CD14-positive monocyte (primary cell): ENCODE measurements around the gene ST6GALNAC2. TPM values are rescaled to one million over a fixed set of nuclear protein-coding genes. Genes with fewer than 3 reads are reported as not detected.

ENCODE experiments used
- DNase-seq, 3 donors: peaks; one replicate each; pipeline ENCODE4 v3.0.0-alpha.2; 2011 to 2022
- H2AFZ ChIP-seq: 2 replicates; pipeline ENCODE4 v1.6.0; 2012; ENCODE audit warnings: mild to moderate bottlenecking, low read depth, low read length, inconsistent platforms; ENCODE audit not compliant: insufficient read depth, poor library complexity, severe bottlenecking
- H3K27ac ChIP-seq, 2 donors: 1 replicate in 1 of 2; 2 replicates in 1 of 2; pipeline ENCODE4 v1.5.1; 2012 to 2013; ENCODE audit warnings: low read length in 2 of 2, control low read depth in 1 of 2, inconsistent platforms in 1 of 2, low read depth in 1 of 2, mild to moderate bottlenecking in 1 of 2
- H3K27me3 ChIP-seq, 2 donors: one replicate each; pipeline versions ENCODE4 v1.6.0 to v1.6.1; 2011 to 2013; ENCODE audit warnings: low read length in 2 of 2; ENCODE audit not compliant: control insufficient read depth in 2 of 2, insufficient read depth in 2 of 2
- H3K36me3 ChIP-seq, 2 donors: replicated peaks in 1 of 2; 1 replicate in 1 of 2; 2 replicates in 1 of 2; pipeline versions ENCODE4 v1.5.1 to v1.6.1; 2012 to 2013; ENCODE audit warnings: low read length in 2 of 2, control low read depth in 1 of 2, inconsistent platforms in 1 of 2, mild to moderate bottlenecking in 1 of 2; ENCODE audit not compliant: insufficient read depth in 2 of 2, control insufficient read depth in 1 of 2
- H3K4me1 ChIP-seq, 2 donors: 1 replicate in 1 of 2; 2 replicates in 1 of 2; pipeline versions ENCODE4 v1.5.1 to v1.6.1; 2012 to 2013; ENCODE audit warnings: low read length in 2 of 2, control low read depth in 1 of 2, inconsistent platforms in 1 of 2, mild to moderate bottlenecking in 1 of 2, moderate library complexity in 1 of 2; ENCODE audit not compliant: insufficient read depth in 2 of 2, control insufficient read depth in 1 of 2
- H3K4me2 ChIP-seq: replicated peaks from 2 replicates; pipeline ENCODE3; 2012; ENCODE audit warnings: low read length, moderate library complexity, mild to moderate bottlenecking; ENCODE audit not compliant: poor library complexity, severe bottlenecking; ENCODE audit errors: extremely low read depth
- H3K4me3 ChIP-seq, 3 experiments: fragments of 200-600 bp in 1 of 3; sonication (generic) in 1 of 3; replicated peaks in 1 of 3; 1 replicate in 2 of 3; 2 replicates in 1 of 3; pipeline ENCODE4 v1.5.1; 2011 to 2013; ENCODE audit warnings: low read length in 3 of 3, mild to moderate bottlenecking in 3 of 3, control low read depth in 2 of 3, low read depth in 2 of 3, inconsistent platforms in 1 of 3, moderate library complexity in 1 of 3
- H3K79me2 ChIP-seq: 2 replicates; pipeline ENCODE4 v1.6.0; 2012; ENCODE audit warnings: mild to moderate bottlenecking, control low read depth, inconsistent platforms, low read length, moderate library complexity; ENCODE audit not compliant: insufficient read depth
- H3K9ac ChIP-seq: 2 replicates; pipeline ENCODE4 v1.6.0; 2017; ENCODE audit warnings: low read length, mild to moderate bottlenecking; ENCODE audit not compliant: insufficient read depth, poor library complexity, severe bottlenecking
- H3K9me3 ChIP-seq, 2 donors: replicated peaks in 1 of 2; 1 replicate in 1 of 2; 2 replicates in 1 of 2; pipeline versions ENCODE4 v1.5.1 to v1.6.1; 2012 to 2013; ENCODE audit warnings: low read length in 2 of 2, control low read depth in 1 of 2; ENCODE audit not compliant: control insufficient read depth in 1 of 2, insufficient read depth in 1 of 2
- H4K20me1 ChIP-seq: 2 replicates; pipeline ENCODE4 v1.6.0; 2012; ENCODE audit warnings: mild to moderate bottlenecking, low read length, control low read depth, moderate library complexity; ENCODE audit not compliant: insufficient read depth
- H3K27ac Mint-ChIP-seq, 7 donors: one replicate each; pipeline ENCODE4 v1.8.0; 2020; ENCODE audit warnings: mild to moderate bottlenecking in 7 of 7, mixed read lengths in 7 of 7, moderate library complexity in 6 of 7, inconsistent platforms in 2 of 7
- H3K27me3 Mint-ChIP-seq, 3 donors: one replicate each; pipeline ENCODE4 v1.8.0; 2021 to 2022; ENCODE audit warnings: low read depth in 3 of 3, mild to moderate bottlenecking in 3 of 3, mixed read lengths in 3 of 3, moderate library complexity in 3 of 3, inconsistent platforms in 1 of 3
- H3K36me3 Mint-ChIP-seq, 2 donors: one replicate each; pipeline ENCODE4 v1.8.0; 2020; ENCODE audit warnings: mixed read lengths in 2 of 2, inconsistent platforms in 1 of 2, mild to moderate bottlenecking in 1 of 2
- H3K4me1 Mint-ChIP-seq: one replicate; pipeline ENCODE4 v1.8.0; 2020; ENCODE audit warnings: mild to moderate bottlenecking, mixed read lengths
- H3K4me3 Mint-ChIP-seq, 2 donors: one replicate each; pipeline ENCODE4 v1.8.0; 2020; ENCODE audit warnings: mild to moderate bottlenecking in 2 of 2, mixed read lengths in 2 of 2, moderate library complexity in 1 of 2
- H3K9me3 Mint-ChIP-seq, 7 donors: one replicate each; pipeline ENCODE4 v1.8.0; 2020 to 2022; ENCODE audit warnings: mixed read lengths in 7 of 7, mild to moderate bottlenecking in 6 of 7, moderate library complexity in 6 of 7, inconsistent platforms in 2 of 7
- WGBS: methylation state at CpG from one replicate; pipeline ENCODE4 v1.1.5; 2013; ENCODE audit warnings: missing lambda C conversion rate; ENCODE audit not compliant: insufficient coverage; 5-methylcytosine and 5-hydroxymethylcytosine counted together
- intact Hi-C, 2 donors: fragments of 100-400 bp; cut with micrococcal nuclease; formaldehyde crosslinking; loops; one replicate each; pipeline versions ENCODE4 v1.15.0 to v1.15.1; 2023
- polyA plus RNA-seq, 3 donors: library from polyadenylated mRNA; depleted of rRNA in 1 of 3; unstranded in 2 of 3; stranded (reverse) in 1 of 3; fragments of 300-500 nt in 2 of 3; fragments of >200 nt in 1 of 3; fragmentation: Illumina TruSeq in 2 of 3; gene quantifications; 1 replicate in 2 of 3; 2 replicates in 1 of 3; pipeline ENCODE4 v1.2.3, GENCODE V29; 2012 to 2021
- TF ChIP-seq, protein P1 (sequence below): fragments of 200-600 bp; IDR thresholded peaks from one replicate; pipeline ENCODE4 v1.8.0; 2022; ENCODE audit warnings: antibody characterized with exemption, mild to moderate bottlenecking

ST6GALNAC2 gene
- polyA plus RNA-seq, 3 donors: 8.3 to 11.8 (median 11.8) TPM

DNA sequence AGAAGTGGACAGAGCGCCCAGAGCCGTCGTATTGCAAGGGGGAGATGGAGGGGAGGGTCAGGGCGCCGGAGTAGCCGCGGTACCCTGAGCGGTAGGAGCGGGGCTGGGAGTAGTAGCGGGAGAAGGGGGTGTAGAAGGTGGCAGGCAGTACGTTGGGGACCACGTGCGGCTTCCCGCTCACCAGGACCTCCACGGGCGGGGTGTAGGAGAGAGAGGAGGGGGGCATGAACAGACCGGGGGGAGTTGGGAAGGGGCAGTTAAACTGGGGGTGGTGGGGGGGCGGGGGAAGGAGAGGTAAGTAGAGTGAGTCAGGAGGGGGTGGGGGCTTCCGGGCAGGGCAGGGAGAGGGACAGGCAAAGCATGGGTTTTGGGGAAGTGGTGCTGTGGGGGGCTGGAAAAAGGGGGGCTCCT lies 16.8 kb downstream of the ST6GALNAC2 start:
- H2AFZ ChIP-seq: no peak overlapping the region
- H4K20me1 ChIP-seq: peaks cover 39% of the 10 kb centered on the region
- no peak overlapping the region for H3K4me3 ChIP-seq
- WGBS: under 1% methylated on average over 13 of the region's 19 CpGs
- peak in 1 of 3 donors; percentile 68 for DNase-seq
- no peak overlapping the region for H3K4me2 ChIP-seq
- TF ChIP-seq, protein P1, sequence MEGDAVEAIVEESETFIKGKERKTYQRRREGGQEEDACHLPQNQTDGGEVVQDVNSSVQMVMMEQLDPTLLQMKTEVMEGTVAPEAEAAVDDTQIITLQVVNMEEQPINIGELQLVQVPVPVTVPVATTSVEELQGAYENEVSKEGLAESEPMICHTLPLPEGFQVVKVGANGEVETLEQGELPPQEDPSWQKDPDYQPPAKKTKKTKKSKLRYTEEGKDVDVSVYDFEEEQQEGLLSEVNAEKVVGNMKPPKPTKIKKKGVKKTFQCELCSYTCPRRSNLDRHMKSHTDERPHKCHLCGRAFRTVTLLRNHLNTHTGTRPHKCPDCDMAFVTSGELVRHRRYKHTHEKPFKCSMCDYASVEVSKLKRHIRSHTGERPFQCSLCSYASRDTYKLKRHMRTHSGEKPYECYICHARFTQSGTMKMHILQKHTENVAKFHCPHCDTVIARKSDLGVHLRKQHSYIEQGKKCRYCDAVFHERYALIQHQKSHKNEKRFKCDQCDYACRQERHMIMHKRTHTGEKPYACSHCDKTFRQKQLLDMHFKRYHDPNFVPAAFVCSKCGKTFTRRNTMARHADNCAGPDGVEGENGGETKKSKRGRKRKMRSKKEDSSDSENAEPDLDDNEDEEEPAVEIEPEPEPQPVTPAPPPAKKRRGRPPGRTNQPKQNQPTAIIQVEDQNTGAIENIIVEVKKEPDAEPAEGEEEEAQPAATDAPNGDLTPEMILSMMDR: no peak
- no peaks in the 10 kb centered on the region for H3K79me2 ChIP-seq
- intact Hi-C loops: loop anchor here in 1 of 2 donors (5.0 kb wide), 1 partner anchor 53 kb away; no protein-coding TSS in a partner anchor
- H3K27ac ChIP-seq: no peak overlapping the region
- Mint-ChIP-seq H3K9me3 (peaks cover 2 to 13% (median 6%) of the 10 kb centered on the region in 7 donors), H3K27me3 (peaks cover 10 to 24% (median 20%) of the 10 kb centered on the region in 3 donors), H3K36me3 (peaks cover 28 to 41% of the 10 kb centered on the region in 2 donors), H3K27ac (peak overlapping the region in 1 of 7 donors; percentile 2), H3K4me3 (peak overlapping the region in 1 of 2 donors; percentile 48), H3K4me1 (peaks cover 30% of the 10 kb centered on the region)
- peaks cover 18 to 23% of the 10 kb centered on the region in 2 donors for H3K36me3 ChIP-seq
- H3K4me1 ChIP-seq: peaks cover 21 to 28% of the 10 kb centered on the region in 2 donors
- H3K9ac ChIP-seq: no peak overlapping the region
- H3K27me3 ChIP-seq: peaks cover 0 to 7% of the 10 kb centered on the region in 2 donors
- no peaks in the 10 kb centered on the region for H3K9me3 ChIP-seq

DNA sequence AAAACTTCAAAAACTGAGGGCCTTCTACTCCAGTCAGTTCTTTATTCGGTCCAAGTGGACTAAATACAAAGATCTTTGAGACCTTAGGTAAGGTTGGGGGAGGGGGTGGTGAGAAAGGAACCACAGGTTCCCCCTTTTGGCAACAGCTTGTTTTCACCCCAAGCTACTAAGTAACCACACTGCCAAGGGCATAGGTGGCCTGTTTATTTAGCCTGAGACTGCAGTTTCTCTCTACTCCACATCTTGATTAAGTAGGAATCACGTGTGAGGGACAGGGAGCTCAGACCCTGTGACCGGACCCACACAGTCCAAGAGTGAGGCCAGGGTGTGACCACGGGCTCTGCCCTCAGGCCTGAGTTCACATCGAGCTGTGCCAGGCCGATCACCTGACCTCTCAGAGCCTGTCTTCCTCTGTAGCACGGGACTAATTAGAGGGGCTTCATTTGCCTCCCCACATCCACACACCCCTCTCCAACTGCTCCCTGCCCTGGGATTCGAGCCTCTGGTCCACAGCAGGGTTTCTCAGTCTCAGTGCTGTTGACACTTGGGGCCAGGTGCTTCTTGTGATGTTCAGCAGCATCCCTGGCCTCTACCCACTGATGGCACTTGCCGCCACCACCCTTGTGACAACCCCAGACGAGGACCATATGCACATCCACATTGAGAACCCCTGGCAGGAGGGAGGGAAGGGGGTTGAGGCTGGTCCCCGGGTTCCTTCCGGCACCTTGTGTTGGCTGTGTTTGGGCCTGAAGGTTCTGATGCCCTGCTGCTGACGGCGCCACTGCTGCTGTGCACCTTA lies 17.8 kb downstream of the ST6GALNAC2 start:
- peak overlapping the region in 1 of 2 donors; percentile 55 for H3K4me3 Mint-ChIP-seq
- intact Hi-C loops: loop anchor here in 1 of 2 donors (5.0 kb wide), 1 partner anchor 54 kb away; no protein-coding TSS in a partner anchor
- TF ChIP-seq, protein P1: no peak
- no peaks in the 10 kb centered on the region for H3K79me2 ChIP-seq
- no peak overlapping the region for H3K27ac ChIP-seq
- H2AFZ ChIP-seq: no peak overlapping the region
- H3K27me3 ChIP-seq: peaks cover 0 to 7% of the 10 kb centered on the region in 2 donors
- H3K27me3 Mint-ChIP-seq: peaks cover 10 to 24% (median 20%) of the 10 kb centered on the region in 3 donors
- H3K9ac ChIP-seq: peak overlapping the region; percentile 12
- H3K36me3 ChIP-seq: peaks cover 20 to 28% of the 10 kb centered on the region in 2 donors
- H3K36me3 Mint-ChIP-seq: peaks cover 36 to 46% of the 10 kb centered on the region in 2 donors
- H3K27ac Mint-ChIP-seq: peak overlapping the region in 6 of 7 donors; percentile 25 to 86 (median 62)
- WGBS: 10% methylated on average over 7 of the region's 14 CpGs
- DNase-seq: peak; percentile 48 to 61 (median 51)
- peaks cover 21 to 33% of the 10 kb centered on the region in 2 donors for H3K4me1 ChIP-seq
- H3K4me2 ChIP-seq: peak overlapping the region; percentile 34
- H3K4me1 Mint-ChIP-seq: peaks cover 34% of the 10 kb centered on the region
- peaks cover 2 to 13% (median 6%) of the 10 kb centered on the region in 7 donors for H3K9me3 Mint-ChIP-seq
- no peak overlapping the region for H3K4me3 ChIP-seq
- H4K20me1 ChIP-seq: peaks cover 42% of the 10 kb centered on the region
- H3K9me3 ChIP-seq: no peaks in the 10 kb centered on the region
